CD14-positive monocyte (primary cell): ENCODE data around the gene RNF34. TPM values are rescaled to one million over a fixed set of nuclear protein-coding genes. Genes with fewer than 3 reads are reported as not detected.
A peak's percentile ranks its signal among the peaks of the same experiment; 100 is the strongest.

Experiments
- DNase-seq, 3 donors: peaks; one replicate each; pipeline ENCODE4 v3.0.0-alpha.2; 2011 to 2022
- H2AFZ ChIP-seq: 2 replicates; pipeline ENCODE4 v1.6.0; 2012; ENCODE audit warnings: mild to moderate bottlenecking, low read depth, low read length, inconsistent platforms; ENCODE audit not compliant: insufficient read depth, poor library complexity, severe bottlenecking
- H3K27ac ChIP-seq, 2 donors: 1 replicate in 1 of 2; 2 replicates in 1 of 2; pipeline ENCODE4 v1.5.1; 2012 to 2013; ENCODE audit warnings: low read length in 2 of 2, control low read depth in 1 of 2, inconsistent platforms in 1 of 2, low read depth in 1 of 2, mild to moderate bottlenecking in 1 of 2
- H3K27me3 ChIP-seq, 2 donors: one replicate each; pipeline versions ENCODE4 v1.6.0 to v1.6.1; 2011 to 2013; ENCODE audit warnings: low read length in 2 of 2; ENCODE audit not compliant: control insufficient read depth in 2 of 2, insufficient read depth in 2 of 2
- H3K36me3 ChIP-seq, 2 donors: replicated peaks in 1 of 2; 1 replicate in 1 of 2; 2 replicates in 1 of 2; pipeline versions ENCODE4 v1.5.1 to v1.6.1; 2012 to 2013; ENCODE audit warnings: low read length in 2 of 2, control low read depth in 1 of 2, inconsistent platforms in 1 of 2, mild to moderate bottlenecking in 1 of 2; ENCODE audit not compliant: insufficient read depth in 2 of 2, control insufficient read depth in 1 of 2
- H3K4me1 ChIP-seq, 2 donors: 1 replicate in 1 of 2; 2 replicates in 1 of 2; pipeline versions ENCODE4 v1.5.1 to v1.6.1; 2012 to 2013; ENCODE audit warnings: low read length in 2 of 2, control low read depth in 1 of 2, inconsistent platforms in 1 of 2, mild to moderate bottlenecking in 1 of 2, moderate library complexity in 1 of 2; ENCODE audit not compliant: insufficient read depth in 2 of 2, control insufficient read depth in 1 of 2
- H3K4me2 ChIP-seq: replicated peaks from 2 replicates; pipeline ENCODE3; 2012; ENCODE audit warnings: low read length, moderate library complexity, mild to moderate bottlenecking; ENCODE audit not compliant: poor library complexity, severe bottlenecking; ENCODE audit errors: extremely low read depth
- H3K4me3 ChIP-seq, 3 experiments: fragments of 200-600 bp in 1 of 3; sonication (generic) in 1 of 3; replicated peaks in 1 of 3; 1 replicate in 2 of 3; 2 replicates in 1 of 3; pipeline ENCODE4 v1.5.1; 2011 to 2013; ENCODE audit warnings: low read length in 3 of 3, mild to moderate bottlenecking in 3 of 3, control low read depth in 2 of 3, low read depth in 2 of 3, inconsistent platforms in 1 of 3, moderate library complexity in 1 of 3
- H3K79me2 ChIP-seq: 2 replicates; pipeline ENCODE4 v1.6.0; 2012; ENCODE audit warnings: mild to moderate bottlenecking, control low read depth, inconsistent platforms, low read length, moderate library complexity; ENCODE audit not compliant: insufficient read depth
- H3K9ac ChIP-seq: 2 replicates; pipeline ENCODE4 v1.6.0; 2017; ENCODE audit warnings: low read length, mild to moderate bottlenecking; ENCODE audit not compliant: insufficient read depth, poor library complexity, severe bottlenecking
- H3K9me3 ChIP-seq, 2 donors: replicated peaks in 1 of 2; 1 replicate in 1 of 2; 2 replicates in 1 of 2; pipeline versions ENCODE4 v1.5.1 to v1.6.1; 2012 to 2013; ENCODE audit warnings: low read length in 2 of 2, control low read depth in 1 of 2; ENCODE audit not compliant: control insufficient read depth in 1 of 2, insufficient read depth in 1 of 2
- H4K20me1 ChIP-seq: 2 replicates; pipeline ENCODE4 v1.6.0; 2012; ENCODE audit warnings: mild to moderate bottlenecking, low read length, control low read depth, moderate library complexity; ENCODE audit not compliant: insufficient read depth
- H3K27ac Mint-ChIP-seq, 7 donors: one replicate each; pipeline ENCODE4 v1.8.0; 2020; ENCODE audit warnings: mild to moderate bottlenecking in 7 of 7, mixed read lengths in 7 of 7, moderate library complexity in 6 of 7, inconsistent platforms in 2 of 7
- H3K27me3 Mint-ChIP-seq, 3 donors: one replicate each; pipeline ENCODE4 v1.8.0; 2021 to 2022; ENCODE audit warnings: low read depth in 3 of 3, mild to moderate bottlenecking in 3 of 3, mixed read lengths in 3 of 3, moderate library complexity in 3 of 3, inconsistent platforms in 1 of 3
- H3K36me3 Mint-ChIP-seq, 2 donors: one replicate each; pipeline ENCODE4 v1.8.0; 2020; ENCODE audit warnings: mixed read lengths in 2 of 2, inconsistent platforms in 1 of 2, mild to moderate bottlenecking in 1 of 2
- H3K4me1 Mint-ChIP-seq: one replicate; pipeline ENCODE4 v1.8.0; 2020; ENCODE audit warnings: mild to moderate bottlenecking, mixed read lengths
- H3K4me3 Mint-ChIP-seq, 2 donors: one replicate each; pipeline ENCODE4 v1.8.0; 2020; ENCODE audit warnings: mild to moderate bottlenecking in 2 of 2, mixed read lengths in 2 of 2, moderate library complexity in 1 of 2
- H3K9me3 Mint-ChIP-seq, 7 donors: one replicate each; pipeline ENCODE4 v1.8.0; 2020 to 2022; ENCODE audit warnings: mixed read lengths in 7 of 7, mild to moderate bottlenecking in 6 of 7, moderate library complexity in 6 of 7, inconsistent platforms in 2 of 7
- CTCF ChIP-seq: fragments of 200-600 bp; IDR thresholded peaks from one replicate; pipeline ENCODE4 v1.8.0; 2022; ENCODE audit warnings: antibody characterized with exemption, mild to moderate bottlenecking
- WGBS: methylation state at CpG from one replicate; pipeline ENCODE4 v1.1.5; 2013; ENCODE audit warnings: missing lambda C conversion rate; ENCODE audit not compliant: insufficient coverage; 5-methylcytosine and 5-hydroxymethylcytosine counted together
- intact Hi-C, 2 donors: fragments of 100-400 bp; cut with micrococcal nuclease; formaldehyde crosslinking; loops; one replicate each; pipeline versions ENCODE4 v1.15.0 to v1.15.1; 2023
- polyA plus RNA-seq, 3 donors: library from polyadenylated mRNA; depleted of rRNA in 1 of 3; unstranded in 2 of 3; stranded (reverse) in 1 of 3; fragments of 300-500 nt in 2 of 3; fragments of >200 nt in 1 of 3; fragmentation: Illumina TruSeq in 2 of 3; gene quantifications; 1 replicate in 2 of 3; 2 replicates in 1 of 3; pipeline ENCODE4 v1.2.3, GENCODE V29; 2012 to 2021

RNF34 gene
- polyA plus RNA-seq, 3 donors: 15.5 to 23.8 (median 19.2) TPM

- no peaks in the 10 kb centered on the region for H3K9me3 ChIP-seq
- peak overlapping the region; percentile 82 to 96 (median 94) for H3K27ac Mint-ChIP-seq
Observed at GRCh38 chr12:121400332-121401139, 618 bp downstream of the RNF34 start.

GRCh38 chr12:121403721-121404120, 3.8 kb downstream of the RNF34 start:
- peaks cover 23 to 55% of the 10 kb centered on the region in 2 donors for H3K36me3 ChIP-seq
- no peak overlapping the region for H3K4me3 ChIP-seq

More at GRCh38 chr12:121400332-121401139, 618 bp downstream of the RNF34 start:
- H3K27me3 Mint-ChIP-seq: peaks cover 0 to 1% (median 0%) of the 10 kb centered on the region in 3 donors
- Histone ChIP-seq H3K27ac (peak overlapping the region; percentile 68 to 85), H3K9ac (peak overlapping the region; percentile 87), H2AFZ (peak overlapping the region; percentile 92), H3K27me3 (no peaks in the 10 kb centered on the region), H4K20me1 (peaks cover 31% of the 10 kb centered on the region), H3K4me1 (peaks cover 18 to 31% of the 10 kb centered on the region in 2 donors), H3K4me3 (peak overlapping the region; percentile 68 to 92 (median 89)), H3K79me2 (peaks cover 70% of the 10 kb centered on the region), H3K4me2 (peak overlapping the region; percentile 94), H3K36me3 (peaks cover 8 to 25% of the 10 kb centered on the region in 2 donors)
- TF ChIP-seq CTCF: no peak
- intact Hi-C loops: no loop called here
- H3K4me1 Mint-ChIP-seq: peaks cover 29% of the 10 kb centered on the region
- WGBS: under 1% methylated on average over 45 of the region's 48 CpGs
- peak; percentile 12 to 48 (median 39) for DNase-seq
- H3K4me3 Mint-ChIP-seq: peak overlapping the region; percentile 96 to 98
- H3K36me3 Mint-ChIP-seq: peaks cover 21 to 23% of the 10 kb centered on the region in 2 donors
- H3K9me3 Mint-ChIP-seq: no peaks in the 10 kb centered on the region

More at GRCh38 chr12:121403721-121404120, 3.8 kb downstream of the RNF34 start:
- no peak for TF ChIP-seq CTCF
- no peak overlapping the region for H2AFZ ChIP-seq
- no peaks in the 10 kb centered on the region for H3K27me3 ChIP-seq
- H3K4me2 ChIP-seq: no peak overlapping the region
- Mint-ChIP-seq H3K4me3 (no peak overlapping the region), H3K4me1 (peaks cover 28% of the 10 kb centered on the region), H3K27ac (no peak overlapping the region), H3K36me3 (peaks cover 41 to 52% of the 10 kb centered on the region in 2 donors), H3K9me3 (peaks cover 0 to 2% (median 0%) of the 10 kb centered on the region in 7 donors), H3K27me3 (peaks cover 0 to 1% (median 0%) of the 10 kb centered on the region in 3 donors)
- no peak for DNase-seq
- no peak overlapping the region for H3K9ac ChIP-seq
- H3K27ac ChIP-seq: no peak overlapping the region
- no peaks in the 10 kb centered on the region for H3K9me3 ChIP-seq
- 100% methylated on average over 1 of the region's 5 CpGs for WGBS
- H3K79me2 ChIP-seq: peaks cover 93% of the 10 kb centered on the region
- peaks cover 18 to 28% of the 10 kb centered on the region in 2 donors for H3K4me1 ChIP-seq
- intact Hi-C loops: no loop called here
- H4K20me1 ChIP-seq: peaks cover 53% of the 10 kb centered on the region
